ENCODE results near the gene ING4.

GRCh38 chr12:6650832-6651231, 12.1 kb downstream of the ING4 start:
- TF ChIP-seq CTCF (IDR thresholded peaks at IDR 0.05), result no peak
- TF ChIP-seq POLR2A (IDR thresholded peaks at IDR 0.05), result no peak

Measured in esophagus squamous epithelium (tissue), 4 donors.